Omental fat pad (tissue), 4 donors: ENCODE data around the gene ESYT1. TPM values are rescaled to one million over a fixed set of nuclear protein-coding genes. Genes with fewer than 3 reads are reported as not detected.

Source experiments
- ATAC-seq: fragments of 150-250 bp; one replicate; pipeline ENCODE4 v1.9.1; 2016; ENCODE audit warnings: mild to moderate bottlenecking, moderate library complexity; ENCODE audit not compliant: low FRiP score
- DNase-seq: peaks from one replicate; pipeline ENCODE4 v3.0.0-alpha.2; 2019; ENCODE audit warnings: low spot score
- CTCF ChIP-seq, 3 donors: fragments of 450-650 bp; IDR thresholded peaks; one replicate each; pipeline ENCODE4 v1.5.1; 2016 to 2017; ENCODE audit warnings: antibody characterized with exemption in 3 of 3, mild to moderate bottlenecking in 3 of 3, moderate library complexity in 2 of 3
- total RNA-seq, 4 donors: library from RNA; depleted of rRNA; stranded (reverse); fragments of >200 nt; gene quantifications; one replicate each; pipeline ENCODE4 v1.1.0, GENCODE V29; 2016

The ESYT1 gene
- total RNA-seq, 4 donors from 2014 or later, result 129 to 447 (median 345) TPM

- TF ChIP-seq CTCF (IDR thresholded peaks at IDR 0.05), result no peak
- DNase-seq (no peak), ATAC-seq (no peak)
These were observed 40.8 kb upstream of the ESYT1 start for GRCh38 chr12:56087220-56087619.

GRCh38 chr12:56097738-56098137 lies 30.3 kb upstream of the ESYT1 start:
- ATAC-seq (no peak), DNase-seq (no peak)
- no peak for TF ChIP-seq CTCF (IDR thresholded peaks at IDR 0.05)

GRCh38 chr12:56098592-56098991 lies 29.5 kb upstream of the ESYT1 start:
- DNase-seq, result no peak
- ATAC-seq, result no peak

GRCh38 chr12:56099787-56100186 lies 28.3 kb upstream of the ESYT1 start:
- no peak for TF ChIP-seq CTCF (IDR thresholded peaks at IDR 0.05)
- ATAC-seq (no peak), DNase-seq (no peak)

More at GRCh38 chr12:56098592-56098991, 29.5 kb upstream of the ESYT1 start:
- no peak for TF ChIP-seq CTCF (IDR thresholded peaks at IDR 0.05)

- TF ChIP-seq CTCF (IDR thresholded peaks at IDR 0.05), result no peak
- ATAC-seq (no peak), DNase-seq (no peak)
These were observed 27.0 kb upstream of the ESYT1 start for GRCh38 chr12:56101045-56101444.

GRCh38 chr12:56102683-56103065 lies 25.4 kb upstream of the ESYT1 start:
- DNase-seq, result no peak
- no peak for TF ChIP-seq CTCF (IDR thresholded peaks at IDR 0.05)

GRCh38 chr12:56103066-56103711 lies 24.9 kb upstream of the ESYT1 start:
- ATAC-seq (no peak), DNase-seq (no peak)
- TF ChIP-seq CTCF (IDR thresholded peaks at IDR 0.05), result no peak

More at GRCh38 chr12:56102683-56103065, 25.4 kb upstream of the ESYT1 start:
- no peak for ATAC-seq
